Measurements from ENCODE around the gene RGS17. TPM values are rescaled to one million over a fixed set of nuclear protein-coding genes. Genes with fewer than 3 reads are reported as not detected.

The RGS17 gene
- total RNA-seq, 6 experiments from 2014 or later, result not detected

GRCh38 chr6:153130515-153131036 lies 506 bp downstream of the RGS17 start:
- Histone ChIP-seq H3K36me3 (no peaks in the 10 kb centered on the region), H3K4me3 (peak overlapping the region; percentile 22 to 51 (median 38)), H3K27me3 (no peaks in the 10 kb centered on the region), H3K9me3 (no peaks in the 10 kb centered on the region), H3K27ac (no peak overlapping the region), H3K4me1 (peaks cover 0 to 12% (median 0%) of the 10 kb centered on the region in 4 donors)
- TF ChIP-seq POLR2A (IDR thresholded peaks at IDR 0.05) (no peak), CTCF (IDR thresholded peaks at IDR 0.05) (no peak)
- DNase-seq (no peak), ATAC-seq (peak in 1 of 4 donors; percentile 11)
- 7% methylated on average over 3 of the region's 54 CpGs for WGBS (ENCODE audit: insufficient coverage, low coverage, low lambda C conversion rate, missing lambda C conversion rate)
- intact Hi-C loops (cut with DNase I), result no loop called here

- TF ChIP-seq CTCF (IDR thresholded peaks at IDR 0.05) (no peak), POLR2A (IDR thresholded peaks at IDR 0.05) (no peak)
- Histone ChIP-seq H3K27me3 (no peaks in the 10 kb centered on the region), H3K36me3 (no peaks in the 10 kb centered on the region), H3K9me3 (no peaks in the 10 kb centered on the region), H3K4me1 (peaks cover 0 to 12% (median 0%) of the 10 kb centered on the region in 4 donors), H3K27ac (no peak overlapping the region), H3K4me3 (peak overlapping the region in 2 of 3 donors; percentile 7 to 9)
- ATAC-seq (peak; percentile 15 to 45 (median 26)), DNase-seq (no peak)
- 0% methylated on average over 5 of the region's 53 CpGs for WGBS (ENCODE audit: insufficient coverage, low coverage, low lambda C conversion rate, missing lambda C conversion rate)
- intact Hi-C loops (cut with DNase I), result no loop called here
Measured at GRCh38 chr6:153129873-153130514, 1.1 kb downstream of the RGS17 start.

GRCh38 chr6:153126218-153126617 lies 4.9 kb downstream of the RGS17 start:
- intact Hi-C loops (cut with DNase I), result no loop called here
- ATAC-seq, result no peak
- WGBS (ENCODE audit: insufficient coverage, low coverage, low lambda C conversion rate, missing lambda C conversion rate), result 49% methylated on average over 3 of the region's 3 CpGs
- H3K27me3 ChIP-seq, result no peaks in the 10 kb centered on the region
- no peak for TF ChIP-seq POLR2A (IDR thresholded peaks at IDR 0.05)
- no peak for TF ChIP-seq CTCF (IDR thresholded peaks at IDR 0.05)
- H3K9me3 ChIP-seq, result no peaks in the 10 kb centered on the region
- H3K4me1 ChIP-seq, result peaks cover 0 to 12% (median 0%) of the 10 kb centered on the region in 4 donors
- no peak overlapping the region for H3K4me3 ChIP-seq
- no peak overlapping the region for H3K27ac ChIP-seq
- no peaks in the 10 kb centered on the region for H3K36me3 ChIP-seq
- no peak for DNase-seq

- Histone ChIP-seq H3K9me3 (no peaks in the 10 kb centered on the region), H3K27ac (no peak overlapping the region), H3K36me3 (no peaks in the 10 kb centered on the region), H3K27me3 (no peaks in the 10 kb centered on the region), H3K4me1 (peaks cover 0 to 3% (median 0%) of the 10 kb centered on the region in 4 donors), H3K4me3 (no peak overlapping the region)
- DNase-seq (no peak), ATAC-seq (no peak)
- no peak for TF ChIP-seq CTCF (IDR thresholded peaks at IDR 0.05)
- no peak for TF ChIP-seq POLR2A (IDR thresholded peaks at IDR 0.05)
- intact Hi-C loops (cut with DNase I), result no loop called here
Measured at GRCh38 chr6:153125032-153125431, 6.0 kb downstream of the RGS17 start.
